Psoas muscle (tissue), 8 donors: ENCODE measurements around the gene MAMLD1. TPM values are rescaled to one million over a fixed set of nuclear protein-coding genes. Genes with fewer than 3 reads are reported as not detected.

Source experiments
- ATAC-seq, 4 donors: fragments of 200-7000 bp; cut with Tn5 transposase; one replicate each; pipeline ENCODE4 v1.9.1; 2020; ENCODE audit warnings: moderate library complexity in 3 of 4, mild to moderate bottlenecking in 2 of 4
- DNase-seq, 2 donors: peaks; one replicate each; pipeline ENCODE4 v3.0.0-alpha.2; 2020
- H3K27ac ChIP-seq: fragments of 200-600 bp; one replicate; pipeline ENCODE4 v1.8.0; 2022
- H3K27me3 ChIP-seq, 3 donors: fragments of 200-600 bp in 1 of 3; one replicate each; pipeline versions ENCODE4 v1.6.1 to v1.8.0; 2013 to 2022; ENCODE audit warnings: low read length in 2 of 3, mild to moderate bottlenecking in 2 of 3, moderate library complexity in 1 of 3; ENCODE audit not compliant: insufficient read depth in 3 of 3
- H3K36me3 ChIP-seq, 2 donors: fragments of 200-600 bp in 1 of 2; one replicate each; pipeline versions ENCODE4 v1.6.1 to v1.8.0; 2013 to 2022; ENCODE audit warnings: low read depth in 1 of 2, mild to moderate bottlenecking in 1 of 2, moderate library complexity in 1 of 2; ENCODE audit not compliant: insufficient read depth in 1 of 2
- H3K4me1 ChIP-seq: fragments of 200-600 bp; one replicate; pipeline ENCODE4 v1.8.0; 2022
- H3K4me3 ChIP-seq: fragments of 200-600 bp; one replicate; pipeline ENCODE4 v1.8.0; 2022; ENCODE audit warnings: mild to moderate bottlenecking
- H3K9me3 ChIP-seq: fragments of 200-600 bp; one replicate; pipeline ENCODE4 v1.8.0; 2022
- CTCF ChIP-seq: fragments of 200-600 bp; IDR thresholded peaks from one replicate; pipeline ENCODE4 v1.8.0; 2022; ENCODE audit warnings: antibody characterized with exemption
- WGBS, 3 donors: extraction: QIAGEN DNeasy Blood & Tissue Kit; methylation state at CpG; one replicate each; pipeline versions ENCODE4 v1.1.6 to v1.1.7; 2013; 5-methylcytosine and 5-hydroxymethylcytosine counted together
- intact Hi-C, 2 donors: fragments of 100-400 bp; cut with DNase I; formaldehyde crosslinking; loops; one replicate each; pipeline versions ENCODE4 v1.11.0 to v1.14.2; 2022
- polyA plus RNA-seq, 3 donors: library from polyadenylated mRNA; stranded (reverse); fragments of 200-250 nt; gene quantifications; one replicate each; pipeline ENCODE4 v1.2.3, GENCODE V29; 2013
- total RNA-seq, 4 donors: library from RNA; stranded (reverse); fragmentation: NEBNext Ultra II Directional in 2 of 4; extraction: Animal tissue kit (Norgen Biotek cat#: 25700) in 2 of 4; gene quantifications; one replicate each; pipeline versions ENCODE4 v1.2.1 to v1.2.4, GENCODE V29; 2021 to 2023
- donor health status: healthy with polysubstance abuse.
- donor health status: DM: no; HTN: no; CAD: no; lungs with moderate emphysema.
- donor health status: Bipolar disorder and iron deficiency.
- donor health status: healthy.
- donor health status: DM: yes; HTN: yes; CAD: no.
- donor health status: DM: no; HTN: no; CAD: no.
- donor health status: DM: no; HTN: no; CAD: no.
- donor health status: DM: yes; HTN: yes; CAD: no.

The MAMLD1 gene
- total and polyA plus RNA-seq, 7 donors, result 1.3 to 4.5 (median 2.2) TPM

GRCh38 chrX:150454508-150455214 is 91.5 kb downstream of the MAMLD1 start:
- H3K27ac ChIP-seq, result no peak overlapping the region
- no peak for TF ChIP-seq CTCF
- H3K4me1 ChIP-seq, result peaks cover 3% of the 10 kb centered on the region
- no peaks in the 10 kb centered on the region for H3K36me3 ChIP-seq
- no peaks in the 10 kb centered on the region for H3K9me3 ChIP-seq
- DNase-seq (no peak), ATAC-seq (peak in 2 of 4 donors; percentile 58 to 76)
- H3K4me3 ChIP-seq, result no peak overlapping the region
- intact Hi-C loops, result no loop called here
- H3K27me3 ChIP-seq, result no peaks in the 10 kb centered on the region
- WGBS, 3 donors, result 58 to 80% (median 60%) methylated on average over 5 of the region's 5 CpGs

DNA sequence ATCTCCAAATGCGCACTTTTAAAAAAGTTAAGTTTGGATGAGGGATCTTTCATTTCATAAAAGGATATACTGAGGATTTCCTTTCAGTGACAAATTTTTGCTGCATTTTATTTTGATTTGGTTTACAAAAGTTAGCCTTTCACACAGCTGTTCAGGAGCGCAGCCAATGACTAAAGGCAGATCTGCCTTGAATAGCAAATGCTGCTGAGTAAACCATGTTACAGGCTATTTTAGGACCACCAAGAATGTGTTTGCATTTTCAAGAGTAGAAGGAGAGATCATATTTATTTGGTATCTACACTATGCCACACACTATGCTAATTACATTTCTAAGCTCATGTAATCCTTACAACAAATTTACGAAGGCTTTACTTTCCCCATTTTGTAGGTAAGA is 92.1 kb downstream of the MAMLD1 start:
- intact Hi-C loops, result no loop called here

DNA sequence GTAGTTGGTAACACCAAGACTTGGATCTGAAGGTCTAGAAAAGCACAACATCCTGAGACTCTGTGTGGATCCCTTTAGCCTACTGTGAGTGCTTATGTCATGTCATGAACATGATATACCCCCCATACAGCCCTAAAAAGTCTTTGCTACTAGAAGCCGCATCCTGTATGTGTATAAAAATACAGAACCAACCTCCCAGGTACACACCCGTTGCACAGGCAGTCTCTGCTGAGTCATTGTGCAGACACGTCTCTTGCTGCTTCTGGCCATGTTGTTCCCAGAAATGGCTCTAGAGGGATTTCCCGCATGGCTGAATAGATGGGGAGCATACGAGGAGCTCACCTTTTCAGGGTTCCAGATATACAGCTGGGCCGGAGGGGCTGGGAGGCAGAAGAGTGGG is 93.3 kb downstream of the MAMLD1 start:
- no peak for TF ChIP-seq CTCF
- Histone ChIP-seq H3K36me3 (no peaks in the 10 kb centered on the region), H3K4me1 (peaks cover 3% of the 10 kb centered on the region), H3K27me3 (no peaks in the 10 kb centered on the region), H3K4me3 (no peak overlapping the region), H3K9me3 (no peaks in the 10 kb centered on the region), H3K27ac (no peak overlapping the region)
- DNase-seq (no peak), ATAC-seq (peak in 2 of 4 donors; percentile 30 to 35)
- WGBS, 3 donors, result 66 to 96% (median 77%) methylated on average over 6 of the region's 6 CpGs
- intact Hi-C loops, result no loop called here

More for the DNA sequence above, 92.1 kb downstream of the MAMLD1 start:
- 41 to 63% (median 57%) methylated on average over 3 of the region's 3 CpGs for WGBS, 3 donors
- DNase-seq (no peak), ATAC-seq (peak in 3 of 4 donors; percentile 49 to 85 (median 70))
- no peaks in the 10 kb centered on the region for H3K9me3 ChIP-seq
- no peak overlapping the region for H3K27ac ChIP-seq
- no peak for TF ChIP-seq CTCF
- H3K27me3 ChIP-seq, result no peaks in the 10 kb centered on the region
- no peaks in the 10 kb centered on the region for H3K36me3 ChIP-seq
- H3K4me1 ChIP-seq, result peaks cover 3% of the 10 kb centered on the region
- H3K4me3 ChIP-seq, result no peak overlapping the region

DNA sequence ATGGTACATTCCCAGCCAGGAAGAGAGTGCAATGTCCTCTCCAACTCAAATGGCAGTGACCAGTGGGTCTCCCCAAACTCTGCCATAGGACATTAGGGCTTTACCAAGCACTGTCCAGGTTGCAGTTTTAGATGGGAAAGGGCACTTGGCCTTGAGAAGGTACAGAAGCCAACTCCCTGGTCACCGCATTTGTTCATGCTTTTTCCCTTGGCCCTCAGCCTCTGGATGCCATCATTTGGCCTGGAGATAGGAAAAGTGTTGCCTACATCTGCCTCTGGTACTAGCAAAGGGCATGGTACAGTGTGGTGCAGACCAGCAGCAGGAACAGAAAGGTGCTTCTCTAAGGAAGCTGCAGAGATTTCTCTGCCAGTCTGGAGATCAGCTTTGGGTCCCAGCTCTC is 93.8 kb downstream of the MAMLD1 start:
- Histone ChIP-seq H3K27ac (no peak overlapping the region), H3K9me3 (no peaks in the 10 kb centered on the region), H3K4me1 (peaks cover 3% of the 10 kb centered on the region), H3K36me3 (no peaks in the 10 kb centered on the region), H3K27me3 (no peaks in the 10 kb centered on the region), H3K4me3 (no peak overlapping the region)
- ATAC-seq, result no peak
- TF ChIP-seq CTCF, result no peak
- no peak for DNase-seq
- WGBS, 3 donors, result 27 to 57% (median 44%) methylated on average over 1 of the region's 1 CpG
- intact Hi-C loops, result no loop called here

- peaks cover 3% of the 10 kb centered on the region for H3K4me1 ChIP-seq
- intact Hi-C loops, result no loop called here
- no peaks in the 10 kb centered on the region for H3K9me3 ChIP-seq
- no peak for ATAC-seq
- no peak overlapping the region for H3K4me3 ChIP-seq
- no peak for TF ChIP-seq CTCF
- no peak for DNase-seq
- no peaks in the 10 kb centered on the region for H3K36me3 ChIP-seq
- H3K27ac ChIP-seq, result no peak overlapping the region
- H3K27me3 ChIP-seq, result no peaks in the 10 kb centered on the region
Observed at GRCh38 chrX:150459196-150459595, 96.1 kb downstream of the MAMLD1 start.
